NCI-H526 (cell line): ENCODE results near the gene RAB29.
"Not testable (repeated sequence)": the region's sequence is repeated elsewhere in the genome, so short reads cannot be mapped to it uniquely, and the experiment has no call there.

Experiments
- DNase-seq, 2 experiments: peaks; one replicate each; lab custom pipeline; 2025; lab: John Stamatoyannopoulos, UW

The RAB29 gene

DNA sequence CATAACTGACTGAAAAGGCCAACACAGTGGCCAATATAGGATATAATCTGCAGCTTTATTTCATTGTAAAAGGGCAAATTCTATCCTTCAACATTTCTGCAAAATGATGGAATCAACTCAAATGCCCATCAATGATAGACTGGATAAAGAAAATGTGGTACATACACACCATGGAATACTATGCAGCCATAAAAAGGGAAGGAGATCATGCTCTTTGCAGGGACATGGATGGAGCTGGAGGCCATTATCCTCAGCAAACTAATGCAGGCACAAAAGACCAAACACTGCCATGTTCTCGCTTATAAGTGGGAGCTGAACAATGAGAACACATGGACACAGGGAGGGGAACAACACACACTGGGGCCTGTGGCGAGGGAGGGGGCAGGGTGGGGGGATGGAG lies 54.5 kb downstream of the RAB29 start:
- DNase-seq = not testable (repeated sequence)

GRCh38 chr1:205719762-205720161 lies 55.5 kb downstream of the RAB29 start:
- DNase-seq = no peak

DNA sequence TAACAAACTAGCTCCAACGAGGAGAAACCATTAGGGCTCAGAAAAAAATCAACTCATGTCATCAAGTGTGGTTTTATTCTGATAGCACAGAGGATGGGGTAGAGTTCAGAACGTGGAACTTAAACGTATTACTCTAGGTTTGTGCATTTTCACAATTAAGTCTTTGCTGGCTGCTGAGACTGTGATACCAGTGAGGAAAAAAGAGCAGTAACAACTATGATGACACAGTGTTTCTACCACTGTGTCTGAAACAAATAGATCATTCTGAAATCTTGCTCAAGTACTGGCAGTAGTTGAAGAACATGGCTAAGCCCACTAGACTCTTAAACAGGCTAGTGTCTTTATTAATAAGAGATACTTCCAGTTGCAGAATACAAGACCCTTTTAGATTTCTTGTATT lies 56.3 kb downstream of the RAB29 start:
- no peak for DNase-seq
